Fibroblast of skin of scalp (primary cell): ENCODE results near the gene ITGAL.
"Not testable (repeated sequence)": the region's sequence is repeated elsewhere in the genome, so short reads cannot be mapped to it uniquely, and the experiment has no call there.

ENCODE experiments used
- DNase-seq: peaks from one replicate; pipeline ENCODE4 v3.0.0-alpha.2; 2013

ITGAL gene

DNA sequence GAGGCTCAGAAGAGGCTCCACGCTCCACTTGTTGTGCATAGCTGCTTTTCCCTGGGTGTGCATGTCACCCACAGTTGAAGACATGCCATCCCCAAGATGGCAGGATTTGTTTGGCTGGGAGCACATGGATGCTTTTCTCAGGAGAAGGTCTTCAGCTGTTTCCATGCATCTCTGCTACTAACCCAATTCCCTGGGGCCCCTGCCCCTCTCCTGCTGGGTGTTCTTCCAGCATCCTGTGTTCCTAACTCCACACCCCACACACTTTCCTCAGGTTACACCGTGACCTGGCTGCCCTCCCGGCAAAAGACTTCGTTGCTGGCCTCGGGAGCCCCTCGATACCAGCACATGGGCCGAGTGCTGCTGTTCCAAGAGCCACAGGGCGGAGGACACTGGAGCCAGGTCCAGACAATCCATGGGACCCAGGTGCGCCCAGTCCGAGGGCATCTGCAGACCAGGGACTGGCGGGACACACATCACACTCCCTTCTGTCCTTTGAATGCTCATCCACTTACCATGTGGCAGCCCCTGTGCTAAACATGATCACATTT lies 21.5 kb downstream of the ITGAL start:
- no peak for DNase-seq

- DNase-seq = no peak
Observed at GRCh38 chr16:30494709-30495108, 22.2 kb downstream of the ITGAL start.

GRCh38 chr16:30499284-30499683 lies 26.7 kb downstream of the ITGAL start:
- DNase-seq = no peak

DNA sequence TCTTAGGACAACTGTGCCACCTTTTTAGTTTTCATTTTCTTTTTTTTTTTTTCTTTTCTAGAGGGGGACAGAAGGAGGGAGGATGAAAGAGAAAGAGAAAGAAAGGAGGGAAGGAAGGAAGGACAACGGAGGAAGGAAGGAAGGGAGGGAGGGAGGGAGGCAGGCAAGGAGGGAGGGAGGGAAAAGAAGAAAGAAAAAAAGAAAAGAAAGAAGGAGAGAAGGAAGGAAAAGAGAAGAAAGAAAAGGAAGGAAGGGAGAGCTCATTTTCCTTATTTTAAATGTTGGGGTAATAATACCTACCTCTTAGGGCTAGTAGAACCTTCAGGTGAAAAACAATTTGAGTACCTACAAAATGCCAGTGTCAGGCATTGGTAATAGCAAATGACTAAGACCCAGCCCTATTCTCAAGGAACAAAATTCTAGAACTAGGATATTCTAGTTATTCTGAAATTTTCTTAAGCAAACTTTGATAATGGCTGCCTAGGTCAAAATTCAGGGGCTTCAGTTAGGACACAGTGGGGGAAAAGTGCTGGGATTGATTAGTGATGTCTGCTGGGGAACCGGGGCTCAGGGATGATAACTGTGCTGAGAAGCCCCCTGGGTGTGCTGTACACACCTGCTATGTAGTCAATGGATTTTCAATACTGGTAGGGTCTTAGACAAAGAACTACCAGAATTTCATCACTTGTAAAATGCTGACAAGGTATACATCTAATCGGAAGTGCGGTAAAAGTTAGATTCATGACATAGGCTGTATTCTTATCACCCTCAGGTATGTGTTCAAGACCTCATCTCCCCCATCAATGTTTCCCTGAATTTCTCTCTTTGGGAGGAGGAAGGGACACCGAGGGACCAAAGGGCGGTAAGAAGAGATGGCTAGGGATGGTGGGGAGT lies 31.1 kb downstream of the ITGAL start:
- no peak for DNase-seq

- DNase-seq = no peak
Observed at GRCh38 chr16:30509081-30509765, 36.7 kb downstream of the ITGAL start.

GRCh38 chr16:30510376-30510938 lies 37.9 kb downstream of the ITGAL start:
- DNase-seq = no peak

GRCh38 chr16:30511509-30511908 lies 39.0 kb downstream of the ITGAL start:
- DNase-seq = no peak

DNA sequence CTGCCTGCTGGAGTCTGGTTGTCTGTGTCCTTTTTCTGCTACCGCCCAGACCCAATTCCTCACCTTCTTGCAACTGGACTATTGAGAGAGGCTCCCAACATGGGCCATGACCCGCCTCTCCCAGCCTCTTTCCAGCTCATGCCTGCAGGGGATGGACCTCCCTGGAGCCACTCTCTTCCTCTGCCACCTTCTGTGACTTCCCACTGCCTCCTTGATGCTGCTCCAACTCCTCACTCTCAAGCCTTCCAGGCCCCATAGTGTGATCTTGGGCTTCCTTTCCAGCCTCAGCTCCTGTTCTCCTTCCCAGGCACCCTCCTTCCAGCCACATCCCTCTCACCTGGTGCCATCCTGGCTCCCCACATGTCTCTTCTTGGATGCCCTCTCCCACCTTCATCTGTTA lies 42.7 kb downstream of the ITGAL start:
- no peak for DNase-seq

DNA sequence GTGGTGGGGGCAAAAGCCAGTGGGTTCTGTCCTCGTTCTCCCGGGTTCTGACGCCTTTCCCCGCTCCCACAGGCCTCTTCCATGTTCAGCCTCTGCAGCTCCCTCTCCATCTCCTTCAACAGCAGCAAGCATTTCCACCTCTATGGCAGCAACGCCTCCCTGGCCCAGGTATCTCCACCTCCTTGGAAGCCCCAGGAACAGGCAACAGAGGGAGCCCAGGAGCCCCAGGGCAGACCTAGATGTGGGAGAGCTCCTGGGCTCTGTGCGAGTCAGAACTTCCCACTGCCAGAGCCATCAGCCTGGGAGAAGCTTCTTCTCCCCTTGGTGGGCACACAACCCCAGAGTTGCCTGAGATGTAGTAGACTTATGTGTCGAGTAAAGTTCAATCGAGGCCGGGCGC lies 46.0 kb downstream of the ITGAL start:
- DNase-seq = no peak

- DNase-seq = no peak
Observed at GRCh38 chr16:30519120-30520049, 46.8 kb downstream of the ITGAL start.

GRCh38 chr16:30521476-30521872 lies 48.9 kb downstream of the ITGAL start:
- no peak for DNase-seq

GRCh38 chr16:30521873-30522641 lies 49.5 kb downstream of the ITGAL start:
- DNase-seq = no peak

GRCh38 chr16:30522702-30523463 lies 50.3 kb downstream of the ITGAL start:
- DNase-seq = not testable (repeated sequence)

GRCh38 chr16:30523768-30524574 lies 51.4 kb downstream of the ITGAL start:
- DNase-seq = no peak

DNA sequence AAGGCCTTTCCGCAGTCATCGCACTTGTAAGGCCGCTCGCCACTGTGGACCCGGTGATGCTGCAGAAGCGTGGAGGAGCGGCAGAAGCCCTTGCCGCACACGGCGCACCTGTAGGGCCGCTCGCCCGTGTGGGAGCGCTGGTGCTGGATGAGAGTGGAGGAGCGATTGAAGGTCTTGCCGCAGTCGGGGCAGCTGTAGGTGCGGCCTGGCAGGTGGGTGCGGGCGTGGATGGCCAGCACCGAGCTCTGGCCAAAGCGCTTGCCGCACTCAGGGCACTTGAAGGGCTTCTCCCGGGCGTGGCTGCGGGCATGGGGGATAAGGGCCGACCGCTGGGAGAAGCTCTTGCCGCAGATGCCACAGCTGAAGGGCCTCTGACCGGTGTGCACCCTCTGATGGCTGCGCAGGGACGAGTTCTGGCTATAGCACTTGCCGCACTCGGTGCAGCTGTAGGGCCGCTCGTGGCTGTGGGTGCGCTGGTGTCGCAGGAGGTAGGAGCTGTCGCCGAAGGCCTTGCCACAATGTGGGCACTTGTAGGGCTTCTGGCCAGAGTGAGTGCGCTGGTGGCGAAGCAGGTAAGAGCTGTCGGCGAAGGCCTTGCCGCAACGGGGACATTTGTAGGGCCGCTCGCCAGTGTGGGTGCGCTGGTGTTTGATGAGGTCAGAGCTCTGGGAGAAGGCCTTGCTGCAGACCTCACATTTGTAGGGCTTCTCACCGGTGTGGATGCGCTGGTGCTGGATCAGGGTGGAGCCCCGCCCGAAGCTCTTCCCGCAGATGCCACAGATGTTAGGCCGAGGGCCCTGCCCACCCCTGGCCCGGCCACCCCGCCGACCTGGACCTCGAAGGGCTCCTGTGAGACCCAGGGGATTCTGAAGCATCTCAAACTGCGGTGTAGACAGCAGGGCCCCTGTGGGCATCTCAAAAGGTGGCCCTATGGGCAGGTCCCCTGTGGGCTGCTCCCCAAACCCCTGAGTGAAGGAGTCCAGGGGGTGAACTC lies 52.3 kb downstream of the ITGAL start:
- DNase-seq = no peak

- DNase-seq = no peak
Observed at GRCh38 chr16:30525844-30526136, 53.2 kb downstream of the ITGAL start.

- peak; percentile 7 for DNase-seq
Observed at GRCh38 chr16:30526137-30526822, 53.7 kb downstream of the ITGAL start, which contains the start of gene ZNF768. TSS of gene ZNF768 (minus strand) at chr16:30526566. CDS start at chr16:30526413, 153 bp downstream.
